IMR-90 (cell line): Measurements from ENCODE around the gene PCDHGC4. TPM values are rescaled to one million over a fixed set of nuclear protein-coding genes. Genes with fewer than 3 reads are reported as not detected.

Source experiments
- ATAC-seq: fragments of 200-7000 bp; cut with Tn5 transposase; 2 replicates; pipeline ENCODE4 v1.9.1; 2020; ENCODE audit warnings: low read depth, mild to moderate bottlenecking, moderate library complexity
- BruUV-seq: library from RNA; stranded (reverse); fragments of 400-500 nt; replicated peaks from 2 replicates; lab custom pipeline; 2021; lab: Mats Ljungman, UMichigan
- CTCF ChIA-PET: fragments of 300-600 bp; formaldehyde crosslinking; extraction: SDS; loops from one replicate; lab custom pipeline; 2021; ENCODE audit warnings: antibody characterized with exemption; lab: Yijun Ruan, JAX
- POLR2A ChIA-PET: fragments of 300-600 bp; sonication (Branson Sonifier 250); formaldehyde crosslinking; loops from one replicate; lab custom pipeline; 2022; ENCODE audit warnings: antibody characterized with exemption; ENCODE audit not compliant: unreplicated experiment; lab: Charles Lee
- DNase-seq: peaks from one replicate; pipeline ENCODE4 v3.0.0; 2013
- H2AFZ ChIP-seq: replicated peaks from 2 replicates; pipeline ENCODE3; 2013; ENCODE audit warnings: low read length, mild to moderate bottlenecking; ENCODE audit not compliant: poor library complexity
- H2AK5ac ChIP-seq: 2 replicates; pipeline ENCODE4 v1.6.1; 2013; ENCODE audit warnings: low read depth, low read length, inconsistent platforms
- H2AK9ac ChIP-seq: replicated peaks from 2 replicates; pipeline ENCODE3; 2013; ENCODE audit warnings: mild to moderate bottlenecking, low read depth, low read length, moderate library complexity; ENCODE audit not compliant: poor library complexity
- H2BK120ac ChIP-seq: 2 replicates; pipeline ENCODE4 v1.6.1; 2013; ENCODE audit warnings: low read depth, low read length, inconsistent platforms
- H2BK15ac ChIP-seq: 3 replicates; pipeline ENCODE4 v1.6.1; 2013; ENCODE audit warnings: low read depth, low read length, inconsistent platforms
- H2BK20ac ChIP-seq: 2 replicates; pipeline ENCODE4 v1.6.1; 2013; ENCODE audit warnings: low read depth, mild to moderate bottlenecking, inconsistent platforms, low read length, moderate library complexity
- H2BK5ac ChIP-seq: 2 replicates; pipeline ENCODE4 v1.6.1; 2013; ENCODE audit warnings: mild to moderate bottlenecking, low read depth, low read length, inconsistent platforms; ENCODE audit not compliant: poor library complexity, severe bottlenecking
- H3K14ac ChIP-seq: replicated peaks from 2 replicates; pipeline ENCODE4 v1.6.1; 2013; ENCODE audit warnings: low read depth, low read length, inconsistent platforms
- H3K18ac ChIP-seq: 2 replicates; pipeline ENCODE4 v1.6.1; 2013; ENCODE audit warnings: low read depth, low read length, control low read depth
- H3K23ac ChIP-seq: 2 replicates; pipeline ENCODE4 v1.6.1; 2013; ENCODE audit warnings: low read depth, low read length, inconsistent platforms
- H3K27ac ChIP-seq: 2 replicates; pipeline ENCODE4 v1.5.1; 2013; ENCODE audit warnings: mild to moderate bottlenecking, control low read depth, low read length; ENCODE audit not compliant: insufficient read depth
- H3K27me3 ChIP-seq: 2 replicates; pipeline ENCODE4 v1.6.1; 2013; ENCODE audit warnings: low read length; ENCODE audit not compliant: control insufficient read depth, insufficient read depth
- H3K36me3 ChIP-seq: 2 replicates; pipeline ENCODE4 v1.6.1; 2013; ENCODE audit warnings: low read length, mixed read lengths; ENCODE audit not compliant: control insufficient read depth, insufficient read depth
- H3K4ac ChIP-seq: 2 replicates; pipeline ENCODE4 v1.6.1; 2013; ENCODE audit warnings: low read depth, low read length, inconsistent platforms
- H3K4me1 ChIP-seq: 2 replicates; pipeline ENCODE4 v1.6.1; 2013; ENCODE audit warnings: low read length, mixed read lengths; ENCODE audit not compliant: control insufficient read depth, insufficient read depth
- H3K4me2 ChIP-seq: 2 replicates; pipeline ENCODE4 v1.6.1; 2013; ENCODE audit warnings: low read depth, mild to moderate bottlenecking, control low read depth, low read length, moderate library complexity
- H3K4me3 ChIP-seq: 2 replicates; pipeline ENCODE4 v1.5.1; 2013; ENCODE audit warnings: low read depth, mild to moderate bottlenecking, control low read depth, low read length, moderate library complexity; ENCODE audit not compliant: insufficient read depth
- H3K56ac ChIP-seq: 2 replicates; pipeline ENCODE4 v1.6.1; 2013; ENCODE audit warnings: low read length, inconsistent platforms; ENCODE audit not compliant: insufficient read depth; ENCODE audit errors: extremely low read depth
- H3K79me1 ChIP-seq, 2 experiments: 2 replicates each; pipeline ENCODE4 v1.6.1; 2013; ENCODE audit warnings: low read length in 2 of 2, inconsistent platforms in 1 of 2, low read depth in 1 of 2
- H3K9ac ChIP-seq: 2 replicates; pipeline ENCODE4 v1.6.1; 2013; ENCODE audit warnings: low read depth, low read length, control low read depth
- H3K9me1 ChIP-seq: 2 replicates; pipeline ENCODE4 v1.6.1; 2013; ENCODE audit warnings: low read length, inconsistent platforms; ENCODE audit not compliant: insufficient read depth
- H3K9me3 ChIP-seq: 2 replicates; pipeline ENCODE4 v1.6.1; 2013; ENCODE audit warnings: low read length; ENCODE audit not compliant: control insufficient read depth, insufficient read depth
- H4K20me1 ChIP-seq: 2 replicates; pipeline ENCODE4 v1.6.1; 2013; ENCODE audit warnings: low read length, inconsistent platforms; ENCODE audit not compliant: insufficient read depth
- H4K5ac ChIP-seq: 2 replicates; pipeline ENCODE4 v1.6.1; 2013; ENCODE audit warnings: mild to moderate bottlenecking, low read depth, low read length, control low read depth
- H4K8ac ChIP-seq, 2 experiments: 2 replicates each; pipeline ENCODE4 v1.6.1; 2013; ENCODE audit warnings: low read depth in 2 of 2, low read length in 2 of 2, control low read depth in 1 of 2, inconsistent platforms in 1 of 2
- H4K91ac ChIP-seq: 2 replicates; pipeline ENCODE4 v1.6.1; 2013; ENCODE audit warnings: low read depth, low read length, inconsistent platforms; ENCODE audit not compliant: insufficient read depth
- BHLHE40 ChIP-seq: fragments of 150-350 bp; IDR thresholded peaks from 2 replicates; pipeline ENCODE4 v1.6.1; 2016; ENCODE audit warnings: mild to moderate bottlenecking, low read depth, low read length
- CEBPB ChIP-seq: IDR thresholded peaks from 2 replicates; pipeline ENCODE4 v1.6.1; 2012; ENCODE audit warnings: low read depth, low read length, improper control_type of control experiment
- ELK1 ChIP-seq: fragments of 150-350 bp; IDR thresholded peaks from 2 replicates; pipeline ENCODE4 v1.6.1; 2016; ENCODE audit warnings: low read depth, mild to moderate bottlenecking, low read length, moderate library complexity, borderline replicate concordance
- FOS ChIP-seq: fragments of 150-350 bp; IDR thresholded peaks from 2 replicates; pipeline ENCODE4 v1.6.1; 2016; ENCODE audit warnings: low read depth, low read length
- MXI1 ChIP-seq: IDR thresholded peaks from 2 replicates; pipeline ENCODE4 v1.6.1; 2012; ENCODE audit warnings: low read depth, mild to moderate bottlenecking, low read length, moderate library complexity, borderline replicate concordance
- NFE2L2 ChIP-seq: fragments of 150-350 bp; IDR thresholded peaks from 2 replicates; pipeline ENCODE4 v1.6.1; 2016; ENCODE audit warnings: low read depth, mild to moderate bottlenecking, low read length
- POLR2A ChIP-seq: IDR thresholded peaks from 2 replicates; pipeline ENCODE4 v1.6.1; 2012; ENCODE audit warnings: mild to moderate bottlenecking, low read depth, low read length
- RAD21 ChIP-seq: IDR thresholded peaks from 2 replicates; pipeline ENCODE4 v1.6.1; 2012; ENCODE audit warnings: low read length, improper control_type of control experiment
- RFX5 ChIP-seq: IDR thresholded peaks from 2 replicates; pipeline ENCODE4 v1.8.0; 2012; ENCODE audit warnings: low read depth, mild to moderate bottlenecking, low read length, moderate library complexity
- SMC3 ChIP-seq: fragments of 150-350 bp; IDR thresholded peaks from 2 replicates; pipeline ENCODE4 v1.6.1; 2016; ENCODE audit warnings: low read depth, mild to moderate bottlenecking, antibody characterized with exemption, low read length, moderate library complexity
- WGBS, 2 experiments: methylation state at CpG; one replicate each; pipeline versions ENCODE4 v1.1.5 to v1.1.7; 2013; ENCODE audit warnings: missing lambda C conversion rate in 2 of 2; ENCODE audit not compliant: insufficient read length in 1 of 2; ENCODE audit errors: extremely low coverage in 2 of 2; 5-methylcytosine and 5-hydroxymethylcytosine counted together
- dilution Hi-C: fragments of 300-500 bp; cut with HindIII; formaldehyde crosslinking; loops from one replicate; pipeline ENCODE4 v1.14.3; 2018; ENCODE audit warnings: low sequenced_read_pairs; ENCODE audit not compliant: unreplicated experiment
- in situ Hi-C: fragments of 300-500 bp; cut with MboI; formaldehyde crosslinking; loops from 3 replicates; pipeline ENCODE4 v1.14.3; 2019; ENCODE audit warnings: low sequenced_read_pairs, inconsistent platforms, mixed read lengths
- intact Hi-C: fragments of 100-400 bp; cut with micrococcal nuclease; formaldehyde crosslinking; loops from 2 replicates; pipeline ENCODE4 v1.10.0; 2022
- polyA plus RNA-seq, 3 experiments: library from polyadenylated mRNA; depleted of rRNA; stranded (reverse); fragments of >200 nt; gene quantifications; 2 replicates each; pipeline ENCODE4 v1.2.3, GENCODE V29; 2012; ENCODE audit warnings: low replicate concordance in 1 of 3
- total RNA-seq: library from RNA; depleted of rRNA; stranded (reverse); fragments of >200 nt; gene quantifications from 2 replicates; pipeline ENCODE4 v1.2.3, GENCODE V29; 2012
- TF ChIP-seq, protein P1 (sequence below): fragments of 150-350 bp; IDR thresholded peaks from 2 replicates; pipeline ENCODE4 v1.6.1; 2017; ENCODE audit warnings: mild to moderate bottlenecking, antibody characterized with exemption, low read length, low read depth

The PCDHGC4 gene
- total and polyA plus RNA-seq, 2 of the 4 experiments (the other 2 are of a cell fraction), result 0.65 to 1.6 TPM

- no peak for ATAC-seq
- H3K4me3 ChIP-seq, result peak overlapping the region; percentile 54
- peak overlapping the region; percentile 2; the same call in 1 of the 2 replicates for H3K4ac ChIP-seq
- H3K14ac ChIP-seq, result peak overlapping the region; percentile 34
- peaks cover 17% of the 10 kb centered on the region for H3K4me1 ChIP-seq
- ChIA-PET CTCF (interaction anchor here (0.9 to 3.1 kb wide), 8 partner anchors 35 to 81 kb away, joined by 3 to 19 read pairs (median 4); partner anchors contain the start of gene PCDHGB7), POLR2A (no interaction called here)
- intact Hi-C loops, result loop anchor here (5.0 kb wide), 2 partner anchors 45 to 60 kb away; partner anchors contain the start of genes PCDHGA12 and PCDHGB7
- no peak overlapping the region for H3K56ac ChIP-seq
- H3K79me1 ChIP-seq, result peaks cover 23 to 46% of the 10 kb centered on the region in 2 experiments
- peak overlapping the region; percentile 66 for H3K27ac ChIP-seq
- peak overlapping the region; percentile 86 for H2AFZ ChIP-seq
- H3K9me1 ChIP-seq, result peaks cover 6% of the 10 kb centered on the region; the same call in 1 of the 2 replicates
- no peak overlapping the region for H2BK120ac ChIP-seq
- no peak overlapping the region for H4K91ac ChIP-seq
- no peak overlapping the region for H2BK5ac ChIP-seq
- H4K5ac ChIP-seq, result no peak overlapping the region
- H4K8ac ChIP-seq, result no peak overlapping the region; a peak in 1 of 4 replicates
- no peak overlapping the region for H2BK20ac ChIP-seq
- H3K9ac ChIP-seq, result peak overlapping the region; percentile 67
- peak overlapping the region; percentile 68 for H2AK9ac ChIP-seq
- peaks cover 35% of the 10 kb centered on the region for H4K20me1 ChIP-seq
- no peak overlapping the region for H2BK15ac ChIP-seq
- no peaks in the 10 kb centered on the region for H3K27me3 ChIP-seq
- no peak overlapping the region for H3K18ac ChIP-seq
- peak overlapping the region; percentile 74 for H3K23ac ChIP-seq
- no peaks in the 10 kb centered on the region for H3K9me3 ChIP-seq
- in situ Hi-C loops, result loop anchor here (5.0 kb wide), 1 partner anchor 45 kb away; no protein-coding TSS in a partner anchor
- peak overlapping the region; percentile 12; the same call in 1 of the 2 replicates for H2AK5ac ChIP-seq
- no TSS peak for BruUV-seq
- WGBS, 2 experiments, result 17% methylated on average over 1 of the region's 24 CpGs; no CpG with 5 or more reads in 1 of the 2 experiments
- no peaks in the 10 kb centered on the region for H3K36me3 ChIP-seq
- TF ChIP-seq RFX5 (no peak), ELK1 (no peak), SMC3 (no peak), CEBPB (no peak), NFE2L2 (no peak), MXI1 (no peak), BHLHE40 (no peak), RAD21 (no peak), FOS (no peak), POLR2A (no peak)
- TF ChIP-seq, protein P1, sequence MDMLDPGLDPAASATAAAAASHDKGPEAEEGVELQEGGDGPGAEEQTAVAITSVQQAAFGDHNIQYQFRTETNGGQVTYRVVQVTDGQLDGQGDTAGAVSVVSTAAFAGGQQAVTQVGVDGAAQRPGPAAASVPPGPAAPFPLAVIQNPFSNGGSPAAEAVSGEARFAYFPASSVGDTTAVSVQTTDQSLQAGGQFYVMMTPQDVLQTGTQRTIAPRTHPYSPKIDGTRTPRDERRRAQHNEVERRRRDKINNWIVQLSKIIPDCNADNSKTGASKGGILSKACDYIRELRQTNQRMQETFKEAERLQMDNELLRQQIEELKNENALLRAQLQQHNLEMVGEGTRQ, result no peak
- DNase-seq, result no peak
- dilution Hi-C loops, result no loop called here
- peak overlapping the region; percentile 64 for H3K4me2 ChIP-seq
Observed at GRCh38 chr5:141477044-141477575, 7.7 kb upstream of the PCDHGC4 start.
